WTC11 (cell line): ENCODE data around the gene TRIM60. TPM values are rescaled to one million over a fixed set of nuclear protein-coding genes. Genes with fewer than 3 reads are reported as not detected.

ENCODE experiments used
- ATAC-seq: fragments of 200-7000 bp; cut with Tn5 transposase; 2 replicates; pipeline ENCODE4 v1.10.0; 2021; ENCODE audit warnings: mild to moderate bottlenecking, moderate library complexity
- CTCF ChIA-PET: fragments of 300-600 bp; sonication (Branson Sonifier 250); formaldehyde crosslinking; loops from one replicate; lab custom pipeline; 2021; ENCODE audit warnings: antibody characterized with exemption; lab: Charles Lee
- POLR2A ChIA-PET: fragments of 350-600 bp; sonication (Branson Sonifier 250); formaldehyde crosslinking; loops from one replicate; lab custom pipeline; 2021; ENCODE audit warnings: antibody characterized with exemption; lab: Charles Lee
- DNase-seq: peaks from one replicate; pipeline ENCODE4 v3.0.0; 2021; ENCODE audit warnings: low spot score
- H3K27ac Mint-ChIP-seq: 2 replicates; pipeline ENCODE4 v1.8.0; 2021; ENCODE audit warnings: mixed read lengths
- H3K27me3 Mint-ChIP-seq: 2 replicates; pipeline ENCODE4 v1.8.0; 2021; ENCODE audit warnings: low read depth, mild to moderate bottlenecking, moderate library complexity, mixed read lengths
- H3K36me3 Mint-ChIP-seq: 2 replicates; pipeline ENCODE4 v1.8.0; 2021; ENCODE audit warnings: mixed read lengths
- H3K4me1 Mint-ChIP-seq: 2 replicates; pipeline ENCODE4 v1.8.0; 2022; ENCODE audit warnings: mixed read lengths
- H3K4me3 Mint-ChIP-seq: 2 replicates; pipeline ENCODE4 v1.8.0; 2021; ENCODE audit warnings: mild to moderate bottlenecking, moderate library complexity, mixed read lengths
- H3K9me3 Mint-ChIP-seq: 2 replicates; pipeline ENCODE4 v1.8.0; 2021; ENCODE audit warnings: mixed read lengths
- CBFB ChIP-seq: sonication (generic); formaldehyde crosslinking; IDR thresholded peaks from 2 replicates; pipeline ENCODE4 v1.8.1; 2022; ENCODE audit warnings: mild to moderate bottlenecking, low read depth, missing genetic modification reagents
- CREM ChIP-seq: sonication (generic); formaldehyde crosslinking; IDR thresholded peaks from 2 replicates; pipeline ENCODE4 v1.8.1; 2022; ENCODE audit warnings: mild to moderate bottlenecking, missing genetic modification reagents, moderate library complexity
- ESRRA ChIP-seq: sonication (generic); formaldehyde crosslinking; IDR thresholded peaks from 2 replicates; pipeline ENCODE4 v1.8.1; 2022; ENCODE audit warnings: mild to moderate bottlenecking, missing genetic modification reagents, borderline replicate concordance
- FOXK1 ChIP-seq: sonication (generic); formaldehyde crosslinking; IDR thresholded peaks from 2 replicates; pipeline ENCODE4 v1.8.0; 2022; ENCODE audit warnings: mild to moderate bottlenecking, moderate library complexity, missing genetic modification reagents
- NFE2L1 ChIP-seq: sonication (generic); formaldehyde crosslinking; IDR thresholded peaks from 2 replicates; pipeline ENCODE4 v1.8.1; 2023; ENCODE audit warnings: missing genetic modification reagents
- NR1H2 ChIP-seq: sonication (generic); formaldehyde crosslinking; IDR thresholded peaks from 2 replicates; pipeline ENCODE4 v1.9.0; 2021; ENCODE audit warnings: mild to moderate bottlenecking, moderate library complexity, missing genetic modification reagents
- TEAD4 ChIP-seq: sonication (generic); formaldehyde crosslinking; IDR thresholded peaks from 2 replicates; pipeline ENCODE4 v1.8.0; 2022; ENCODE audit warnings: mild to moderate bottlenecking, missing genetic modification reagents
- TP53 ChIP-seq: sonication (generic); formaldehyde crosslinking; IDR thresholded peaks from 2 replicates; pipeline ENCODE4 v1.8.1; 2023; ENCODE audit warnings: mild to moderate bottlenecking, missing genetic modification reagents
- ZNF317 ChIP-seq: sonication (generic); formaldehyde crosslinking; IDR thresholded peaks from 2 replicates; pipeline ENCODE4 v1.8.1; 2023; ENCODE audit warnings: low read depth, mild to moderate bottlenecking, moderate library complexity, missing genetic modification reagents, borderline replicate concordance
- ZNF423 ChIP-seq: fragments of 250-450 bp; sonication (Bioruptor Pico); IDR thresholded peaks from 2 replicates; pipeline ENCODE4 v2.1.2; 2022; ENCODE audit warnings: mild to moderate bottlenecking, moderate library complexity
- total RNA-seq: library from RNA; stranded (reverse); gene quantifications from 3 replicates; pipeline ENCODE4 v1.2.3, GENCODE V29; 2021
- TF ChIP-seq, protein P1 (sequence below): fragments of 250-450 bp; sonication (Bioruptor Pico); IDR thresholded peaks from 2 replicates; pipeline ENCODE4 v1.8.0; 2021; ENCODE audit warnings: mild to moderate bottlenecking
- TF ChIP-seq, protein P2 (sequence below): fragments of 250-450 bp; sonication (Bioruptor Pico); IDR thresholded peaks from 2 replicates; pipeline ENCODE4 v1.9.0; 2021; ENCODE audit warnings: mild to moderate bottlenecking, borderline replicate concordance
- TF ChIP-seq, protein P3 (sequence below): sonication (generic); formaldehyde crosslinking; IDR thresholded peaks from 2 replicates; pipeline ENCODE4 v1.8.1; 2022; ENCODE audit warnings: low read depth, missing genetic modification reagents, borderline replicate concordance
- TF ChIP-seq, protein P4 (sequence below): sonication (generic); formaldehyde crosslinking; IDR thresholded peaks from 2 replicates; pipeline ENCODE4 v1.8.0; 2023; ENCODE audit warnings: mild to moderate bottlenecking, missing genetic modification reagents
- TF ChIP-seq, protein P5 (sequence below): sonication (generic); formaldehyde crosslinking; IDR thresholded peaks from 2 replicates; pipeline ENCODE4 v1.8.1; 2023; ENCODE audit warnings: mild to moderate bottlenecking, missing genetic modification reagents, borderline replicate concordance
- TF ChIP-seq, protein P6 (sequence below): fragments of 200-600 bp; IDR thresholded peaks from 2 replicates; pipeline ENCODE4 v1.8.0; 2022; ENCODE audit warnings: antibody characterized with exemption

TRIM60 gene
- total RNA-seq, 1 experiment from 2014 or later = not detected

DNA sequence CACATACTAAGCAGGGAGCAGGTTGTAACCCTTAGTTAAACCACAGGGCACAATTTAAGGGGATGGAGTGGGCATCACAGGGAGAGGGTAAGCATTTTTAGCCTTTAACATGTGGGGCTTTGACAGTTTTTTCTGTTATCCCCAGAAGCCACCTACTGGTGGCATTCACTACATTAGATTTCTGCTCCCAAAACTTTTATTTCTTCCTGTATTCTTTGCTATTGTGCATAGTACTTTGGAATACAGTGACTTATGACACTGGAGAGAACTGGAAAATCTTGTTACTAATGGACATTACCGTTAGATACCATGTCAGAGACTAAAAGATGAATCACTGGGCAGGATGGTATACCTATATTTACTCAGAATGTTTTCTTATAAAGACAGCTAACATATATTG, 29.1 kb downstream of the TRIM60 start:
- TF ChIP-seq, protein P1, sequence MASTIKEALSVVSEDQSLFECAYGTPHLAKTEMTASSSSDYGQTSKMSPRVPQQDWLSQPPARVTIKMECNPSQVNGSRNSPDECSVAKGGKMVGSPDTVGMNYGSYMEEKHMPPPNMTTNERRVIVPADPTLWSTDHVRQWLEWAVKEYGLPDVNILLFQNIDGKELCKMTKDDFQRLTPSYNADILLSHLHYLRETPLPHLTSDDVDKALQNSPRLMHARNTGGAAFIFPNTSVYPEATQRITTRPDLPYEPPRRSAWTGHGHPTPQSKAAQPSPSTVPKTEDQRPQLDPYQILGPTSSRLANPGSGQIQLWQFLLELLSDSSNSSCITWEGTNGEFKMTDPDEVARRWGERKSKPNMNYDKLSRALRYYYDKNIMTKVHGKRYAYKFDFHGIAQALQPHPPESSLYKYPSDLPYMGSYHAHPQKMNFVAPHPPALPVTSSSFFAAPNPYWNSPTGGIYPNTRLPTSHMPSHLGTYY = no peak
- no peak for TF ChIP-seq ZNF317 (CRISPR knock-in tag)
- TF ChIP-seq ZNF423 = no peak
- no peak for TF ChIP-seq ESRRA
- TF ChIP-seq, protein P2, sequence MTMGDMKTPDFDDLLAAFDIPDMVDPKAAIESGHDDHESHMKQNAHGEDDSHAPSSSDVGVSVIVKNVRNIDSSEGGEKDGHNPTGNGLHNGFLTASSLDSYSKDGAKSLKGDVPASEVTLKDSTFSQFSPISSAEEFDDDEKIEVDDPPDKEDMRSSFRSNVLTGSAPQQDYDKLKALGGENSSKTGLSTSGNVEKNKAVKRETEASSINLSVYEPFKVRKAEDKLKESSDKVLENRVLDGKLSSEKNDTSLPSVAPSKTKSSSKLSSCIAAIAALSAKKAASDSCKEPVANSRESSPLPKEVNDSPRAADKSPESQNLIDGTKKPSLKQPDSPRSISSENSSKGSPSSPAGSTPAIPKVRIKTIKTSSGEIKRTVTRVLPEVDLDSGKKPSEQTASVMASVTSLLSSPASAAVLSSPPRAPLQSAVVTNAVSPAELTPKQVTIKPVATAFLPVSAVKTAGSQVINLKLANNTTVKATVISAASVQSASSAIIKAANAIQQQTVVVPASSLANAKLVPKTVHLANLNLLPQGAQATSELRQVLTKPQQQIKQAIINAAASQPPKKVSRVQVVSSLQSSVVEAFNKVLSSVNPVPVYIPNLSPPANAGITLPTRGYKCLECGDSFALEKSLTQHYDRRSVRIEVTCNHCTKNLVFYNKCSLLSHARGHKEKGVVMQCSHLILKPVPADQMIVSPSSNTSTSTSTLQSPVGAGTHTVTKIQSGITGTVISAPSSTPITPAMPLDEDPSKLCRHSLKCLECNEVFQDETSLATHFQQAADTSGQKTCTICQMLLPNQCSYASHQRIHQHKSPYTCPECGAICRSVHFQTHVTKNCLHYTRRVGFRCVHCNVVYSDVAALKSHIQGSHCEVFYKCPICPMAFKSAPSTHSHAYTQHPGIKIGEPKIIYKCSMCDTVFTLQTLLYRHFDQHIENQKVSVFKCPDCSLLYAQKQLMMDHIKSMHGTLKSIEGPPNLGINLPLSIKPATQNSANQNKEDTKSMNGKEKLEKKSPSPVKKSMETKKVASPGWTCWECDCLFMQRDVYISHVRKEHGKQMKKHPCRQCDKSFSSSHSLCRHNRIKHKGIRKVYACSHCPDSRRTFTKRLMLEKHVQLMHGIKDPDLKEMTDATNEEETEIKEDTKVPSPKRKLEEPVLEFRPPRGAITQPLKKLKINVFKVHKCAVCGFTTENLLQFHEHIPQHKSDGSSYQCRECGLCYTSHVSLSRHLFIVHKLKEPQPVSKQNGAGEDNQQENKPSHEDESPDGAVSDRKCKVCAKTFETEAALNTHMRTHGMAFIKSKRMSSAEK (CRISPR knock-in tag) = no peak
- no peak for TF ChIP-seq CREM (CRISPR knock-in tag)
- TF ChIP-seq NFE2L1 (CRISPR knock-in tag) = no peak
- TF ChIP-seq, protein P3, sequence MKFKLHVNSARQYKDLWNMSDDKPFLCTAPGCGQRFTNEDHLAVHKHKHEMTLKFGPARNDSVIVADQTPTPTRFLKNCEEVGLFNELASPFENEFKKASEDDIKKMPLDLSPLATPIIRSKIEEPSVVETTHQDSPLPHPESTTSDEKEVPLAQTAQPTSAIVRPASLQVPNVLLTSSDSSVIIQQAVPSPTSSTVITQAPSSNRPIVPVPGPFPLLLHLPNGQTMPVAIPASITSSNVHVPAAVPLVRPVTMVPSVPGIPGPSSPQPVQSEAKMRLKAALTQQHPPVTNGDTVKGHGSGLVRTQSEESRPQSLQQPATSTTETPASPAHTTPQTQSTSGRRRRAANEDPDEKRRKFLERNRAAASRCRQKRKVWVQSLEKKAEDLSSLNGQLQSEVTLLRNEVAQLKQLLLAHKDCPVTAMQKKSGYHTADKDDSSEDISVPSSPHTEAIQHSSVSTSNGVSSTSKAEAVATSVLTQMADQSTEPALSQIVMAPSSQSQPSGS (CRISPR knock-in tag) = no peak
- TF ChIP-seq, protein P4, sequence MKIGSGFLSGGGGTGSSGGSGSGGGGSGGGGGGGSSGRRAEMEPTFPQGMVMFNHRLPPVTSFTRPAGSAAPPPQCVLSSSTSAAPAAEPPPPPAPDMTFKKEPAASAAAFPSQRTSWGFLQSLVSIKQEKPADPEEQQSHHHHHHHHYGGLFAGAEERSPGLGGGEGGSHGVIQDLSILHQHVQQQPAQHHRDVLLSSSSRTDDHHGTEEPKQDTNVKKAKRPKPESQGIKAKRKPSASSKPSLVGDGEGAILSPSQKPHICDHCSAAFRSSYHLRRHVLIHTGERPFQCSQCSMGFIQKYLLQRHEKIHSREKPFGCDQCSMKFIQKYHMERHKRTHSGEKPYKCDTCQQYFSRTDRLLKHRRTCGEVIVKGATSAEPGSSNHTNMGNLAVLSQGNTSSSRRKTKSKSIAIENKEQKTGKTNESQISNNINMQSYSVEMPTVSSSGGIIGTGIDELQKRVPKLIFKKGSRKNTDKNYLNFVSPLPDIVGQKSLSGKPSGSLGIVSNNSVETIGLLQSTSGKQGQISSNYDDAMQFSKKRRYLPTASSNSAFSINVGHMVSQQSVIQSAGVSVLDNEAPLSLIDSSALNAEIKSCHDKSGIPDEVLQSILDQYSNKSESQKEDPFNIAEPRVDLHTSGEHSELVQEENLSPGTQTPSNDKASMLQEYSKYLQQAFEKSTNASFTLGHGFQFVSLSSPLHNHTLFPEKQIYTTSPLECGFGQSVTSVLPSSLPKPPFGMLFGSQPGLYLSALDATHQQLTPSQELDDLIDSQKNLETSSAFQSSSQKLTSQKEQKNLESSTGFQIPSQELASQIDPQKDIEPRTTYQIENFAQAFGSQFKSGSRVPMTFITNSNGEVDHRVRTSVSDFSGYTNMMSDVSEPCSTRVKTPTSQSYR (CRISPR knock-in tag) = no peak
- TF ChIP-seq, protein P5, sequence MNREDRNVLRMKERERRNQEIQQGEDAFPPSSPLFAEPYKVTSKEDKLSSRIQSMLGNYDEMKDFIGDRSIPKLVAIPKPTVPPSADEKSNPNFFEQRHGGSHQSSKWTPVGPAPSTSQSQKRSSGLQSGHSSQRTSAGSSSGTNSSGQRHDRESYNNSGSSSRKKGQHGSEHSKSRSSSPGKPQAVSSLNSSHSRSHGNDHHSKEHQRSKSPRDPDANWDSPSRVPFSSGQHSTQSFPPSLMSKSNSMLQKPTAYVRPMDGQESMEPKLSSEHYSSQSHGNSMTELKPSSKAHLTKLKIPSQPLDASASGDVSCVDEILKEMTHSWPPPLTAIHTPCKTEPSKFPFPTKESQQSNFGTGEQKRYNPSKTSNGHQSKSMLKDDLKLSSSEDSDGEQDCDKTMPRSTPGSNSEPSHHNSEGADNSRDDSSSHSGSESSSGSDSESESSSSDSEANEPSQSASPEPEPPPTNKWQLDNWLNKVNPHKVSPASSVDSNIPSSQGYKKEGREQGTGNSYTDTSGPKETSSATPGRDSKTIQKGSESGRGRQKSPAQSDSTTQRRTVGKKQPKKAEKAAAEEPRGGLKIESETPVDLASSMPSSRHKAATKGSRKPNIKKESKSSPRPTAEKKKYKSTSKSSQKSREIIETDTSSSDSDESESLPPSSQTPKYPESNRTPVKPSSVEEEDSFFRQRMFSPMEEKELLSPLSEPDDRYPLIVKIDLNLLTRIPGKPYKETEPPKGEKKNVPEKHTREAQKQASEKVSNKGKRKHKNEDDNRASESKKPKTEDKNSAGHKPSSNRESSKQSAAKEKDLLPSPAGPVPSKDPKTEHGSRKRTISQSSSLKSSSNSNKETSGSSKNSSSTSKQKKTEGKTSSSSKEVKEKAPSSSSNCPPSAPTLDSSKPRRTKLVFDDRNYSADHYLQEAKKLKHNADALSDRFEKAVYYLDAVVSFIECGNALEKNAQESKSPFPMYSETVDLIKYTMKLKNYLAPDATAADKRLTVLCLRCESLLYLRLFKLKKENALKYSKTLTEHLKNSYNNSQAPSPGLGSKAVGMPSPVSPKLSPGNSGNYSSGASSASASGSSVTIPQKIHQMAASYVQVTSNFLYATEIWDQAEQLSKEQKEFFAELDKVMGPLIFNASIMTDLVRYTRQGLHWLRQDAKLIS (CRISPR knock-in tag) = no peak
- Mint-ChIP-seq H3K27me3 (no peaks in the 10 kb centered on the region), H3K4me1 (no peaks in the 10 kb centered on the region), H3K9me3 (no peaks in the 10 kb centered on the region), H3K36me3 (no peaks in the 10 kb centered on the region), H3K4me3 (no peak overlapping the region), H3K27ac (no peak overlapping the region)
- ChIA-PET POLR2A (no interaction called here), CTCF (interaction anchor here (1.9 kb wide), 1 partner anchor 36 kb away, joined by 9 read pairs; no protein-coding TSS in a partner anchor)
- DNase-seq (no peak), ATAC-seq (peak; percentile 48; the same call in 1 of the 2 replicates)

DNA sequence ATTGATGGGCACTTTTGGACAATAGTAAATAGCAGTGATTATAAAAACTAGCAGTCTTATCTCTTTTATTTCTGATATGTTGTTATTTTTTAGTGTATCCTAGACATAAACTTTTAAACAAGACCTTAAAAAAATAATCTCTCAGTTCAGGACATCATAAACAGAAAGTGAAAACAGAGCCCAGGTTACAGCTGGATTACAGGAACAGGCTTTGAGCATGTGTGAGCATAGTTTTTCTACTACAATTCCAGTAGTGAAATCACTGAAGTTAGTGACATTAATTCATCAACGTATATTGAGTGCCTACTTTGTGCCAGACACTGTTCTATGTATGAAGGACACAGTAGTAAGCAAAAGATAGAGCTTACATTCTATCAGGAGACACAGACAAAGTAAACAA, 38.8 kb downstream of the TRIM60 start:
- no peaks in the 10 kb centered on the region for H3K27me3 Mint-ChIP-seq
- POLR2A ChIA-PET = interaction anchor here (0.6 kb wide), 1 partner anchor 759 kb away, joined by 3 read pairs; no protein-coding TSS in a partner anchor
- no peak for TF ChIP-seq TP53 (CRISPR knock-in tag)
- TF ChIP-seq ZNF317 (CRISPR knock-in tag) = no peak
- TF ChIP-seq TEAD4 (CRISPR knock-in tag) = no peak
- no peak for TF ChIP-seq NR1H2 (CRISPR knock-in tag)
- no peak for TF ChIP-seq FOXK1 (CRISPR knock-in tag)
- TF ChIP-seq, protein P6, sequence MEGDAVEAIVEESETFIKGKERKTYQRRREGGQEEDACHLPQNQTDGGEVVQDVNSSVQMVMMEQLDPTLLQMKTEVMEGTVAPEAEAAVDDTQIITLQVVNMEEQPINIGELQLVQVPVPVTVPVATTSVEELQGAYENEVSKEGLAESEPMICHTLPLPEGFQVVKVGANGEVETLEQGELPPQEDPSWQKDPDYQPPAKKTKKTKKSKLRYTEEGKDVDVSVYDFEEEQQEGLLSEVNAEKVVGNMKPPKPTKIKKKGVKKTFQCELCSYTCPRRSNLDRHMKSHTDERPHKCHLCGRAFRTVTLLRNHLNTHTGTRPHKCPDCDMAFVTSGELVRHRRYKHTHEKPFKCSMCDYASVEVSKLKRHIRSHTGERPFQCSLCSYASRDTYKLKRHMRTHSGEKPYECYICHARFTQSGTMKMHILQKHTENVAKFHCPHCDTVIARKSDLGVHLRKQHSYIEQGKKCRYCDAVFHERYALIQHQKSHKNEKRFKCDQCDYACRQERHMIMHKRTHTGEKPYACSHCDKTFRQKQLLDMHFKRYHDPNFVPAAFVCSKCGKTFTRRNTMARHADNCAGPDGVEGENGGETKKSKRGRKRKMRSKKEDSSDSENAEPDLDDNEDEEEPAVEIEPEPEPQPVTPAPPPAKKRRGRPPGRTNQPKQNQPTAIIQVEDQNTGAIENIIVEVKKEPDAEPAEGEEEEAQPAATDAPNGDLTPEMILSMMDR = no peak
- no peak for TF ChIP-seq CBFB (CRISPR knock-in tag)

More for the DNA sequence above, 38.8 kb downstream of the TRIM60 start:
- Mint-ChIP-seq H3K36me3 (no peaks in the 10 kb centered on the region), H3K4me3 (no peak overlapping the region), H3K9me3 (no peaks in the 10 kb centered on the region), H3K4me1 (peaks cover 6% of the 10 kb centered on the region), H3K27ac (no peak overlapping the region)
- DNase-seq = no peak
- CTCF ChIA-PET = no interaction called here
- ATAC-seq = no peak
